NCI-H748 (cell line): ENCODE data around the gene SPO11.
"Not testable (repeated sequence)": the region's sequence is repeated elsewhere in the genome, so short reads cannot be mapped to it uniquely, and the experiment has no call there.

Experiments used
- DNase-seq: peaks from one replicate; lab custom pipeline; 2025; ENCODE audit not compliant: unreplicated experiment; lab: John Stamatoyannopoulos, UW

The SPO11 gene

DNA sequence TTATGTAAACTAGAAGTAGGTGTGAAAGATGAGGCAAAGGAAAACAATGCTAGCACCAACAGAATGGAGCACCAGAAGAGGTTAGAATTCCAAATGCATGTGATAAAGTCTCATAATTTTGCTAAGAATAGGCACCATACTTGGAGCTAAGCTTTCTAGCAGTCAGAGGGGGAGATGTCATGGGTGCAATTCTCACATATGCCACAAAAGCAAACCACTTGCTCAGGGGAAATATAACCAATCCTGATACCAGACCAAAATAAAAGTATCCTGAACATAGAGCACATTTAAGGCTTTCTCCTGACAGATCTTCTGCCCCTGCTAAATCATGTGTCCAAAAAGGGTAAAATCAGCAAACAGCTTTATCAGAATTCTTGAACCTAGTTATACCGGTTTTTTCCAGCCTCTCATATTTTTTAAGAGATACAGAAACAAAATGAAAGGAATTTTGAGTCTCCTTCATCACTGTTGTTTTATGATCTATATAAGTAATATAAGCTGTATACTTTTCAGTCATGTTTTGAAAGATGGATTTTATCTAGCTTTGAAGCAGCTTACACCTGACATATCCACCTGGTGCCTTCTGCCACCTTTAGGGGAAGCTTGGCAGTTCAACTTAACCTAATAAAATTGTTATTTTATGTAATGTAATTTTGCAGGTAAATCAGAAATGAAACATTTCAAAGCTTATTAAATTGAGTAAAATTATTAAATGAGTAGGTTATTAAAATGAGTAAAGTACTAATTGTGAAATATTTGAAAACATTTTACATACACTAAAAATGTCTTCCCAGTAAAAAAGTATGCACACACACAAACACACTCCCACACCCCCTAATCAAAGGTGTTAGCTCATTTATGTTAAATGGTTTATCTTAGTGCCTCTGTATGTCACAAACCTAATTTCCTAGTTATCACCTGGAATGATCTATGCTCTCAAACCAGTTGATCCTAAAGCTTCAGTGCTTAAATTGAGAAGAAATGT is 2.8 kb downstream of the SPO11 start:
- DNase-seq: peak; percentile 16

DNA sequence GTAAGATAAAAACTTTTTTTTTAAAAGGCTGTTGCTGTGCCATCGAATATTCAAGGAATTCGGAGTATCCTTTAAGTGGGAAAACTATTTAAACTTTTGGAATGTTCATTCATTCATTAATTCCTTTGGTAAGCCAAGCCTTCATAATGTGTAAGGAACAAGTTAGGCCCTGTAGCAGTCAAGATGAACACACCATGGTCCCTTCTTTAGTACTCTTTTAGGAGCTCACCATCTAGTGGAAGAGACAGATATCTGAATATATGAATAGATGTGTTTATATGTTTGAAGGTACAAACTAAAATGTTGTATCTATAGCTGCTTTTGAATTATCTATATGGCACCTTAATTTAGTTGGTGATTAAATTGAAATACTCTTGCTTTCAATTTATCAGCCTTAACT is 5.8 kb downstream of the SPO11 start:
- no peak for DNase-seq

DNA sequence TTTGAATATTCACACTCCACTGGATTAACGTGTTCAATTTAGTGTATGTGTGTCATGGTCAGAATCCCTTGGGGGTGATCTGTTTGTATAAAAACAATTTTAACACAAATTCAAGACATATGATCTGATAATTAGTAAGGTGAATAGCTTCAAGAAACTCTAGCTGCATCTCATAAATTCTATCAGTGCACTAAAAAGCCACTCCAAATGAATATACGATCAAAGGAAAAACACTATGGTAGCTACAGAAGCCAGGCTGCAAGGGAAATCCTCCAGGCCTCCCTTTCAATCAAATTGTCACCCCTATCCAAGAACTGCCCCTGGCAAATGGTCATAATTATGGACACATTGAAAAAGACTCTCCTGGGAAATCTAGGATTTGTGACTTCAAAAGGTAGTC is 12.1 kb downstream of the SPO11 start:
- DNase-seq: no peak

DNA sequence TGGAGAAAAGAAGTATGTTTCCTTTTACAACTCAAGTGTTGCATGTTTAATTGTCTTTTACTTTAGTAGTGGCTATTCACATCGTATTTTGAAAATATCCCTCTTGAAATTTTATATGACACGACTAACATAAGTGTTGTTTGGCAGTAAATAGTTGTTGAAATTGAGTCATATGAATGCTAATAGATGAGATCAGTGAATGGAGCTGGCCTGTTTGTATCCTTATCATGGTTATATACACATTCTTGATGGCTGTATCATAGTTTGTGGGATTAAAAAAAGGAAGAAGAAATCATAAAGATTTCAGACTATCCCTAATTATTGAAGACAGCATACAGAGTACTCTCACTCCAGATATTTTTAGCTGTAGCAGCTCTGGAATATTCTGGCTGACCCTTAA is 13.2 kb downstream of the SPO11 start:
- DNase-seq: no peak

DNA sequence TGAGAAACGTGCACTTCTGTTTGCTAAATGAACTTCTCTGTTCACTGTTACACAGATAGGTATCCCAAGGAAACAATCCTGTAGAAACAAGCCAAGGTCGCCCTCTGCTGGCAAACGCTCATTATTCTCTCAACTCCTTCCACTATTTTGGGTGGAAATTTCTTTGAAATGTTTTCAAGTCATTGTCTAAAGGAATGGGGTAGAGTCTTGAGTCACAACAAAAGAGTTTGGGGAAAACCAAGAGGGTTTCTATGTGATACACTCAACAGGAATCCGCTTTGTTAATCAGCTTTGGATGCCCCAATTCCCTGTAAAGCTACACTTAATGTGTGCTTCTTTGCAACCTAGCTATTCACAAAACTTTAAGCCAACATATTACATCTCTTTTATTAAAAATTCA is 16.9 kb downstream of the SPO11 start:
- peak; percentile 50 for DNase-seq

DNA sequence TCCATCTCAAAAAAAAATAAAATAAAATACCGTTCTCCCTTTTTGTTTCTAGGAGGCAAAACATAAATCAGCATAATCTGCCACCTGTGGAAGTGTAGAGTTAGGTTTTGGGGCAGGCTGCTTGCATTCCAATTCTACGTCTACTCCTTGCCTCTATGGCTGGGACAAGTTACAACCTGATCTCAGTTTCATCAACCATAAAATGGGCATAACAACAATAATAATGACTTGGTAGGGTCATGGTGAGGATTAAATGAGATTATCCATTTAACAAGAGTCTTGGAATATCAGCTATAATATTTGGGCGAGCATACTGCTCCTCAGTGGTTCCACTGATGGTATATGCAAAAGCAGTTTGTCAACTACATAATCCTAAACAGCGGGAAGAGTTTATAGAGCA is 17.8 kb downstream of the SPO11 start:
- no peak for DNase-seq

DNA sequence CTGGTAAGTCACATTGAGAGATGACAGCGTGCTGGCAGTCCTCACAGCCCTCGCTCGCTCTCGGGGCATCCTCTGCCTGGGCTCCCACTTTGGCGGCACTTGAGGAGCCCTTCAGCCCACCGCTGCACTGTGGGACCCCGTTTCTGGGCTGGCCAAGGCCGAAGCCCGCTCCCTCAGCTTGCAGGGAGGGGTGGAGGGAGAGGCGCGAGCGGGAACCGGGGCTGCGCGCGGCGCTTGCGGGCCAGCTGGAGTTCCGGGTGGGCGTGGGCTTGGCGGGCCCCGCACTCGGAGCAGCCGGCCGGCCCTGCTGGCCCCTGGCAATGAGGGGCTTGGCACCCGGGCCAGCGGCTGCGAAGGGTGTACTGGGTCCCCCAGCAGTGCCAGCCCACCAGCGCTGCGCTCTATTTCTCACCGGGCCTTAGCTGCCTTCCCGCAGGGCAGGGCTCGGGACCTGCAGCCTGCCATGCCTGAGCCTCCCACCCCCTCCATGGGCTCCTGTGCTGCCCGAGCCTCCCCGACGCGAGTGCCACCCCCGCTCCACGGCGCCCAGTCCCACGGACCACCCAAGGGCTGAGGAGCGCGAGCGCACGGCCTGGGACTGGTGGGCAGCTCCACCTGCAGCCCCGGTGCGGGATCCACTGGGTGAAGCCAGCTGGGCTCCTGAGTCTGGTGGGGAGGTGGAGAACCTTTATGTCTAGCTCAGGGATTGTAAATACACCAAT is 18.8 kb downstream of the SPO11 start:
- DNase-seq: not testable (repeated sequence)

DNA sequence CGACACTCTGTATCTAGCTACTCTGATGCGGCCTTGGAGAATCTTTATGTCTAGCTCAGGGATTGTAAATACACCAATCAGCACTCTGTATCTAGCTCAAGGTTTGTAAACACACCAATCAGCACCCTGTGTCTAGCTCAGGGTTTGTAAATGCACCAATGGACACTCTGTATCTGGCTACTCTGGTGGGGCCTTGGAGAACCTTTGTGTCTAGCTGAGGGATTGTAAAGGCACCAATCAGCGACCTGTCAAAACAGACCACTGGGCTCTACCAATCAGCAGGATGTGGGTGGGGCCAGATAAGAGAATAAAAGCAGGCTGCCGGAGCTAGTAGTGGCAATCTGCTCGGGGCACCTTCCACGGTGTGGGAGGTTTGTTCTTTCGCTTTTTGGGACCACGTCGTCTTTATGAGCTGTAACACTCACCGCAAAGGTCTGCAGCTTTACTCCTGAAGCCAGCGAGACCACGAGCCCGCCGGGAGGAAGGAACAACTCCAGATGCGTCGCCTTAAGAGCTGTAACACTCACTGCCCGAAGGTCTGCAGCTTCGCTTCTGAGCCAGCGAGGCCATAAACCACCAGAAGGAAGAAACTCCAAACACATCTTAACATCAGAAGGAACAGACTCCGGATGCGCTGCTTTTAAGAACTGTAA is 19.4 kb downstream of the SPO11 start:
- DNase-seq: not testable (repeated sequence)

DNA sequence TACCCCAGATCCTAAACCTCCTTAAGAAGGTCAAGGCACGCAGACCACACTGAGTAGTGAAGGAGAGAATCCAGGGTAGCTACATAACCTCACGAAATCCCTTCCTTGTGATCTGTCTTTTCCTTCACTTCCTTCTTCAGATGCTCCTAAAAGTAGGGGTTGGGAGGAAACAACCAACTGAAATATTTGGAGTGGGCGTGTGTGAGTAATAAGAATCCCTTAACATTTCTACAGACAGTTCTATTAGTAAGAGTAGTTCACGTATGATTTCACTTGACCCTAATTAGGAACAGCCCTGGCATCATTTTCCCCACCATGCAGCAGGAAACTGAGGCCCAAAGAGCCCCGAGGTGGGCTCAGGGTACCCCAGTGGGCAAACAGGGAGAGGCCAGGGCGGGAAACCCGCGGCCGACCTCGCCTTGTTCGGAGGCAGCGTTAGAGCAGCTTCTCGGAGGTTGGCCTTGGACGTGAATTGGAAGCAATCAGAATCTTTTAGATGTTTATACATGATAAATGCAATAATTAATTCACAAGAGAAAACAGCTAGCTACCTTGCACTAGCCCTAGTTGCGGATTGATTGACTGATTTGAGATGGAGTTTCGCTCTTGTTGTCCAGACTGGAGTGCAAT is 20.6 kb downstream of the SPO11 start:
- DNase-seq: no peak

DNA sequence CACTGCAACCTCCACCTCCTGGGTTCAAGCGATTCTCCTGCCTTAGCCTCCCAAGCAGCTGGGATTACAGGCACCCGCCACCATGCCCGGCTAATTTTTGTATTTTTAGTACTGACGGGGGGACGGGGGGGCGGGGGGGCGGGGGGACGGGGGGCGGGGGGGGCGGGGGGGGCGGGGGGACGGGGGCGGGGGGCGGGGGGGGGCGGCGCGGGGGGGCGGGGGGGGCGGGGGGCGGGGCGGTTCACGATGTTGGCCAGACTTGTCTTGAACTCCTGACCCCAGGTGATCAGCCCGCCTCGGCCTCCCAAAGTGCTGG is 21.1 kb downstream of the SPO11 start:
- DNase-seq: not testable (repeated sequence)

DNA sequence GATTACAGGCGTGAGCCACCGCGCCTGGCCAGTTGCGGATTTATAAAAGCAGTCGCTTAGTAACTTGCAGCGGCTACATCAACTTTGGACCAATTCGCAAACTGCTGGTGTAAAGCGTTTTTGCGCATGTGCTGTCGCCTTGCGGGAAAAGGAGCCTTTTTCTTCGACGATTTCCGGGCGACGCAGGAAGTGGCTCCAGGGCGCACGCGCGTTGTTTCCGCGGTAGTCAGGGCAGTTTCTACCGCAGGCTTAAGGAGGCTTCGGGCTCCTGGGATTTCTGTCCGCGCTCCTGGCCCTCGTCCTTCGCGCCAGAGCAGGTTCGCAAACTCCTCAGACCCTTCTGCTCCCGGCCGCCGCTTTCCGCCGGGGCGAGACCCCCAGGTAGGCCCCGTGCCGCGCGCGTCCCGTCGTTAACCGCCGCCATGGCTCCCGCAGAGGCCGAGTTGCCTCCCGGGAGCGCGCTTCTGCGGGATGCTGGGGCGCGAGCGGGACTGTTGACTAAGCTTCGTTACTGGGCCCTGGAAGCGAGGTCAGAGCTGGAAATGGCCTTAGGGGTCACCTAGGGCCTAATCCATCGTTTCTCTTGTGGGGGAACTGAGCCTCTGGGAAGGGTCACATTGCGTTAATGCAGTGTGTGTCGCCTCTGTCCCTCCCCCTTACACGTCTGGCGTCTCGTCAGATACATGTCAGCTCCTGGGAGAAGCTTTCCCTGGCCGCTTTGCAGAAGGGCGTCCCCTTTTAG is 21.6 kb downstream of the SPO11 start, which contains the start of gene RAE1:
RAE1 (plus strand) TSS at position 214 of the 742 bp plus-strand sequence. CDS start 2,784 bp downstream, outside the sequence.
- peak; percentile 91 for DNase-seq

DNA sequence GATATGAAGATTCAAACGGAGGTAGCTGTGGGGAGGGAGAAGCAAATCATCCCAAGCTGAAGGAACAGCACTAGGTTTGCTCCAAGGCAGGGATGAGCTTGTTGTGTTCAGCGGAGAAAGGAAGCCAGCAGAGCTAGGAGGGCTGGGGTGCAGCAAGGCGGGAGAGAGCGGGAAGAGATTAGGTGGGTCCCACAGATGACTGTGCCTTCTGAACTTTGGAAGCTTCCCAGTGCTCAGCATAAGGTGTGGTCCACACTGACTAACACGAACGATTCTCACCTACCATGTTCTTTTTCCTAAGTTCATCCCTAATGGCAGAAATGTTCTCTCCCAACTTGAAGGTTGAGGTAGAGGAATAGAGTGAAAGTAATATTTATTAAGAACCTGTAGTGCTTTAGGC is 22.7 kb downstream of the SPO11 start:
- no peak for DNase-seq

DNA sequence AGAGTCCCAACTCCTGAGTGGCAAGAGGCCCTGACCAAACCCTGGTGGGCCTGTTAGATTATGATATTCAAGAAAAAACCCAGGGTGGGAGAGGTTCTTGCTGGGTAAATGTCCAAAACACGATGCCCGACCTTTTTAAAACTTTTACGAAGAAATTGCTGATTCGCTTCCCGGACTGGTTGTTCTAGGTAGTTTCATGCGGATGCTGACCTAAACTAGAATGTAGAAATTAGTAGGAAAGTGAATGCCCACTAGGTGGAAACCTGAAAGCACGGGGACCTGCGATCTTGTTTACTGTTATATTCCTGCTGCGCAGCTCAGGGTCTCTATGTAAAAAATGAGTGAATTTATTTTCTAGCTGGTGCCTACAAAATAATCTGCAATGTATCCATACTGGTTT is 23.7 kb downstream of the SPO11 start:
- DNase-seq: no peak

DNA sequence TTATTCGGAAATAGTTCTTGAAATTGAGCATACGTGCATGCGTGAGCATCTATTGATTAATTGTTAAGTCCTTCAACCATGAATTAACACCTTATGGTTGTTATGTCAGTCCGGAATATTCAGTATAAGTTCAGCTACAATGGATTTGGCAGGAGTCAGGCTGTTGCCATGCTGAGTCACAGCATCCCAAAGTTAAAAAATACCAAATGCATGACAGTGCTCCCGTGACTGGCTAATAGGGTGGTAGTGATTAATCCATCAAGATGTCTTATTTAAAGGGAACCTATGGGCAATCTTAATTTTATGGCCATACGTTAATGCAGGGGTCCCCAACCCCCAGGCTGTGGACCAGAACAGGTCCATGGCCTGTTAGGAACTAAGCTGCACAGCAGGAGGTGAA is 31.9 kb downstream of the SPO11 start:
- DNase-seq: no peak

DNA sequence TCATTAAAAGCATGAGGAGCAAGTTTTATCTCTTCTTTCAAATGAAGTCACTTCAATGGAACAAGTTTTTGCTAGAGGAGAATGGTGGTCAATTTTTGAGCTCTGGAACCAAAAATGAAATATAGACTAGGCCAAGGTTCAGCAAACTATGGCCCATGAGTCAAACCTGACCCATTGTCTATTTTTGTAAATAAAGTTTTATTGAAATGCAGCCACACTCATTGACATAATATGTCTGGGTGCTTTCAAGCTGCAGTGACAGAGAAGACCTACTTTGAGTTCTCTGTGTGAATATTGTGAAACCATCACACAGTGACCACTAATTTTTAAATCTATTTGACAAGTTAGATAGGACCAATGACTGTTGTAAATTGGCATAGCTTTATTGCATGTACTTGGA is 34.8 kb downstream of the SPO11 start:
- no peak for DNase-seq

DNA sequence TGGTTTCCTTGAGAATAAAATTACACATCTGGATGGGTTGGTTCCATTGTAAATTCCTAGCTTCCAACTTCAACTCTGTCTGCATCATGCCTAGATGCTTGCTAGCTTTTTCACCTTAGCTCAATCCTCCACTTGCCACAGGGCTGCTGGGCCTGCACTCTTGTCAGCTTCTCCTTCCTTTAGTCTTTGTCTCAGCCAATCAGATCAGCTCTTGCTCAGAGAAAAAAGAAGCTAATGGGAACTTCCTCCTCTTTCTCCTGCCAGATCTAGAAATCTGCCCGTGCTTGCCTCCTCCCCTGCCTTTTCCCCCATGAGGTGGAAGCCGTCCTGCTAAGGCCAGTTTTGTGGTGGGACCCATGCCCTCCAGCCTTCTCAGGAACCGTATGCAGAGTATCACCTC is 40.0 kb downstream of the SPO11 start:
- DNase-seq: no peak

DNA sequence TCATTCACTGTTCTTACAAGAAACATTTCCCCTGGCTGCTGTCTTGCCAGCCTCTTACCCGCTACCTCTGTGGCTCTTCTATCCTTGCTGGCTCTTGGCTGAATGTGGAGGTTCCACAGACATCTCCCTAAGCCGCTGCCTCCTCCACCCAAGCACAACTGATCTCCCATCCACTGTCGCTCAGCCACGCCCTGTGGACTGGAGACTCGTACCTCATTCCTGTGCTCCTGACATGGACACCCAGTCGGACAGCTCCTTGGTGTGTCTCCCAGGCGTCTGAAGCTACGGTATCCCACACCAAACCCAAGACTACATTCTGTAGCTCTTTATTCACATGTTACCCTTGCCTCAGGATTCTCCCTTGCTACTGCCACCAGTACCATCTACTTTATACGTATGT is 40.7 kb downstream of the SPO11 start:
- DNase-seq: no peak

DNA sequence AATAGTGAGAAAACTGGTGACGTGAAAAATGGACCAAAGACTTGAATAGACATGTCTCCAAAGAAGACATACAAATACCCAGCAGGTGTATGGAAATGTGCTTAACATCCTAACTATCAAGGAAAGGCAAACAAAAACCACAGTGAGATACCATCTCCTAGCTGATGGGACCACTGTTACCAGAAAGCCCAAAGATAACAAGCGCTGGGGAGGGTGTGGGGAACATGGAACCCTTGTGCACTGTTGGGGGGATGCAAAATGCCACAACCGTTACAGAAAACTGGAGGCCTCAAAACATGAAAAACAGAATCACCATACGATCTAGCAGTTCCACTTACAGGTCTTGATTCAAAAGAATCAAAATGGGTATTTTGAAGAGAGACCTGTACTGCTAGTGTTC is 41.8 kb downstream of the SPO11 start:
- DNase-seq: no peak

DNA sequence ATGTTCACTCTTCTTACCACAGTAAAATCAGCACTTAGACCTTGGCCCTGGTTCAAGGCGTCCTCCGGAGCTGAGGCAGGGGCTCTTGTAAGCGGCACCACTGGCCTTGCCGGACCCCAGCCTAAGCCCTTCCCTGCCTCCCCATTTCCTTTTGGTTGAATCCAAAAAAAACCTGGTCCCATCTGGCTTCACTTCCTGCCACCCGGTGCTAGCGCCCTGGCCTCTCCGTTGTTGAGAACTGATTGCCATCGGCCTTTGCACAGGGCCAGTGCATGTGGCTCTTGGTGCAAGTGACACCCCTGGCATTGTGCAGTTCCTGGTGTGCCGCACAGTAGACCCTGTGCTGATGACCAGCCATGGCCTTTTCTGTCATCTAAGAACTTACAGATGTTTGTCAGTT is 42.6 kb downstream of the SPO11 start:
- no peak for DNase-seq

DNA sequence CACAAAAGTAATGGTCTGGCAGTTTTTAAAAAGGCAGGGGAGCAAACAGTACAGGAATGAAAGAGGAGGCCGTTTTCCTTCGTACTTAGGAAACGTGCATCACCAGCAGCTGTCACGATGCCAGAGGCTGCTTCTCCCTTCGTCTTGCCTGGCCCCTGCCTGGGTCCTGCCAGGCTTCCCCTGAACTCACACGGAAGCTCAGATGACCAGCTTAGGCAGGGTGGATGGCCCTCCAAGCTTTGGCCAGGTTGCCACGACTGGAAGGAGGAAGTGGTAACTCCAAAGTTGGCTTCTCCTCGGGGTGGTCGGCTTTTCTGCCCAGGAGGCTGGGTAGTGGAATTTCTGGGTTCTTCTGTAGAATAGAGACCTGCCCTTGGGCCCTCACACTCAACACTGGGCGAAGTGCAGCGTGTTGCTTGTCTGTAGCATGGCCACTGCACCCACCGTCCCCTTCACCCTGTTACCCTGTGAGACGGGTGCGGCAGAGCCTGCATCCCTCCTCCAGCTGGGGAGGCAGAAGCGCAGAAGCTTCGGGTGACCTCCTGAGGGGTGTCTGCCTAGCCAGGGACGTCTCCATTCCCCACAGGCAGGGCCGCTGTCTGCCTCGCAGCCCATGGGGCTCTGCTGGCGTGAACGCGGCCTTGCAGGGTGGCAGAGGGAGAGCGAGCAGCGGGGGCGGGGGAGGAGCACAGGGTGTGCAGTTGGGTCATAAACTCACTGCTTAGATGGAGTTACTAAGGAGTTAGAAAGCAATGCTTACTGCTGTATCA is 43.2 kb downstream of the SPO11 start:
- no peak for DNase-seq
